SK-N-SH treated with all-trans-retinoic acid at 6 μM for 48 hours (cell line): ENCODE data around the gene KCNG1.

Source experiments
- ATAC-seq: fragments of 200-7000 bp; cut with Tn5 transposase; 3 replicates; pipeline ENCODE4 v1.9.1; 2020; ENCODE audit warnings: mild to moderate bottlenecking, moderate library complexity
- CREB5 ChIP-seq: fragments of 250-450 bp; sonication (Bioruptor Pico); IDR thresholded peaks from 2 replicates; pipeline ENCODE4 v1.5.1; 2020; ENCODE audit warnings: low read depth, mild to moderate bottlenecking, moderate library complexity
- CSDC2 ChIP-seq: fragments of 250-450 bp; sonication (Bioruptor Pico); IDR thresholded peaks from 2 replicates; pipeline ENCODE4 v1.5.0; 2020; ENCODE audit warnings: mild to moderate bottlenecking, moderate library complexity
- ESRRG ChIP-seq: fragments of 250-450 bp; sonication (Bioruptor Pico); IDR thresholded peaks from 2 replicates; pipeline ENCODE4 v1.6.1; 2021; ENCODE audit warnings: mild to moderate bottlenecking
- GLIS3 ChIP-seq: fragments of 250-450 bp; sonication (Bioruptor Pico); IDR thresholded peaks from 2 replicates; pipeline ENCODE4 v1.5.0; 2020; ENCODE audit warnings: mild to moderate bottlenecking, moderate library complexity
- ISL1 ChIP-seq: fragments of 250-450 bp; sonication (Bioruptor Pico); IDR thresholded peaks from 2 replicates; pipeline ENCODE4 v2.1.2; 2022; ENCODE audit warnings: mild to moderate bottlenecking, moderate library complexity
- PATZ1 ChIP-seq: fragments of 250-450 bp; sonication (Bioruptor Pico); IDR thresholded peaks from 2 replicates; pipeline ENCODE4 v1.8.0; 2020; ENCODE audit warnings: mild to moderate bottlenecking, moderate library complexity, borderline replicate concordance
- POU6F1 ChIP-seq: fragments of 250-450 bp; sonication (Bioruptor Pico); IDR thresholded peaks from 2 replicates; pipeline ENCODE4 v1.8.0; 2021; ENCODE audit warnings: low read depth, mild to moderate bottlenecking, moderate library complexity, borderline replicate concordance
- PPARA ChIP-seq: fragments of 250-450 bp; sonication (Bioruptor Pico); IDR thresholded peaks from 2 replicates; pipeline ENCODE4 v1.5.0; 2020; ENCODE audit warnings: mild to moderate bottlenecking, borderline replicate concordance
- TCF4 ChIP-seq: fragments of 250-450 bp; sonication (Bioruptor Pico); IDR thresholded peaks from 2 replicates; pipeline ENCODE4 v1.8.0; 2021; ENCODE audit warnings: mild to moderate bottlenecking, moderate library complexity, borderline replicate concordance
- TOX ChIP-seq: fragments of 250-450 bp; sonication (Bioruptor Pico); IDR thresholded peaks from 2 replicates; pipeline ENCODE4 v1.8.0; 2021; ENCODE audit warnings: mild to moderate bottlenecking, moderate library complexity, borderline replicate concordance
- TSHZ2 ChIP-seq: fragments of 250-450 bp; sonication (Bioruptor Pico); IDR thresholded peaks from 2 replicates; pipeline ENCODE4 v1.5.0; 2020; ENCODE audit warnings: mild to moderate bottlenecking, moderate library complexity
- ZC3H10 ChIP-seq: fragments of 250-450 bp; sonication (Bioruptor Pico); IDR thresholded peaks from 2 replicates; pipeline ENCODE4 v1.5.1; 2021; ENCODE audit warnings: mild to moderate bottlenecking, moderate library complexity
- ZFP3 ChIP-seq: fragments of 250-450 bp; sonication (Bioruptor Pico); IDR thresholded peaks from 2 replicates; pipeline ENCODE4 v1.5.0; 2020; ENCODE audit warnings: mild to moderate bottlenecking, moderate library complexity
- ZFP30 ChIP-seq: fragments of 450-650 bp; formaldehyde crosslinking; IDR thresholded peaks from 2 replicates; pipeline ENCODE4 v1.5.0; 2022; ENCODE audit warnings: mild to moderate bottlenecking, moderate library complexity
- ZNF565 ChIP-seq: fragments of 450-650 bp; formaldehyde crosslinking; conservative IDR thresholded peaks from 2 replicates; pipeline ENCODE4 v1.5.0; 2020; ENCODE audit warnings: low read depth, mild to moderate bottlenecking, moderate library complexity
- ZNF70 ChIP-seq: fragments of 450-650 bp; formaldehyde crosslinking; IDR thresholded peaks from 2 replicates; pipeline ENCODE4 v1.5.0; 2020; ENCODE audit warnings: mild to moderate bottlenecking, moderate library complexity
- ZNF8 ChIP-seq: fragments of 450-650 bp; formaldehyde crosslinking; IDR thresholded peaks from 2 replicates; pipeline ENCODE4 v1.5.0; 2020; ENCODE audit warnings: mild to moderate bottlenecking, moderate library complexity

KCNG1 gene

GRCh38 chr20:51036827-51037531 is 14.1 kb upstream of the KCNG1 start:
- TF ChIP-seq GLIS3 (CRISPR knock-in tag) (no peak), ISL1 (CRISPR knock-in tag) (no peak), TOX (CRISPR knock-in tag) (no peak), ZFP30 (CRISPR knock-in tag) (no peak), PPARA (no peak), TCF4 (CRISPR knock-in tag) (no peak), ZNF70 (CRISPR knock-in tag) (no peak)
- ATAC-seq, result no peak

GRCh38 chr20:51036226-51036625 is 13.3 kb upstream of the KCNG1 start:
- TF ChIP-seq ISL1 (CRISPR knock-in tag) (no peak), ESRRG (CRISPR knock-in tag) (no peak), ZNF565 (CRISPR knock-in tag) (no peak), CSDC2 (CRISPR knock-in tag) (no peak), TSHZ2 (CRISPR knock-in tag) (no peak), POU6F1 (CRISPR knock-in tag) (no peak), TCF4 (CRISPR knock-in tag) (no peak), ZNF8 (CRISPR knock-in tag) (no peak), PPARA (no peak), CREB5 (CRISPR knock-in tag) (no peak), PATZ1 (no peak), ZNF70 (CRISPR knock-in tag) (no peak)
- no peak for ATAC-seq

GRCh38 chr20:51034988-51035656 is 12.2 kb upstream of the KCNG1 start:
- TF ChIP-seq ZFP3 (CRISPR knock-in tag) (no peak), ZFP30 (CRISPR knock-in tag) (no peak), ZNF8 (CRISPR knock-in tag) (no peak), ISL1 (CRISPR knock-in tag) (no peak), TSHZ2 (CRISPR knock-in tag) (no peak), ZC3H10 (no peak), CSDC2 (CRISPR knock-in tag) (no peak)
- no peak for ATAC-seq
